ENCODE data around the gene ULBP2.
"Not testable (repeated sequence)": the region's sequence is repeated elsewhere in the genome, so short reads cannot be mapped to it uniquely, and the experiment has no call there.

Gene ULBP2

GRCh38 chr6:149948616-149949015 lies 6.8 kb downstream of the ULBP2 start:
- H3K4me3 ChIP-seq (ENCODE audit: low read depth, low read length): no peak overlapping the region

GRCh38 chr6:149950423-149950822 lies 8.6 kb downstream of the ULBP2 start:
- H3K4me3 ChIP-seq (ENCODE audit: low read depth, low read length): no peak overlapping the region

GRCh38 chr6:149951096-149951495 lies 9.3 kb downstream of the ULBP2 start:
- no peak overlapping the region for H3K4me3 ChIP-seq (ENCODE audit: low read depth, low read length)

- H3K4me3 ChIP-seq (ENCODE audit: low read depth, low read length): no peak overlapping the region
These were observed 9.8 kb downstream of the ULBP2 start for GRCh38 chr6:149951626-149952025.

- not testable (repeated sequence) for H3K4me3 ChIP-seq (ENCODE audit: low read depth, low read length)
These were observed 11.6 kb downstream of the ULBP2 start for GRCh38 chr6:149953390-149953789.

- not testable (repeated sequence) for H3K4me3 ChIP-seq (ENCODE audit: low read depth, low read length)
These were observed 12.1 kb downstream of the ULBP2 start for GRCh38 chr6:149953934-149954327.

GRCh38 chr6:149954328-149954983 lies 12.6 kb downstream of the ULBP2 start:
- H3K4me3 ChIP-seq (ENCODE audit: low read depth, low read length): not testable (repeated sequence)

GRCh38 chr6:149954984-149955653 lies 13.3 kb downstream of the ULBP2 start:
- H3K4me3 ChIP-seq (ENCODE audit: low read depth, low read length): not testable (repeated sequence)

GRCh38 chr6:149955654-149956317 lies 14.0 kb downstream of the ULBP2 start:
- H3K4me3 ChIP-seq (ENCODE audit: low read depth, low read length): not testable (repeated sequence)

- H3K4me3 ChIP-seq (ENCODE audit: low read depth, low read length): not testable (repeated sequence)
These were observed 16.3 kb downstream of the ULBP2 start for GRCh38 chr6:149958124-149958523.

- H3K4me3 ChIP-seq (ENCODE audit: low read depth, low read length): not testable (repeated sequence)
These were observed 18.0 kb downstream of the ULBP2 start for GRCh38 chr6:149959806-149960205.

- H3K4me3 ChIP-seq (ENCODE audit: low read depth, low read length): no peak overlapping the region
These were observed 18.7 kb downstream of the ULBP2 start for GRCh38 chr6:149960488-149960887.

GRCh38 chr6:149961728-149962425 lies 20.1 kb downstream of the ULBP2 start:
- no peak overlapping the region for H3K4me3 ChIP-seq (ENCODE audit: low read depth, low read length)

- no peak overlapping the region for H3K4me3 ChIP-seq (ENCODE audit: low read depth, low read length)
These were observed 20.8 kb downstream of the ULBP2 start for GRCh38 chr6:149962461-149963211.

GRCh38 chr6:149963212-149963461 lies 21.3 kb downstream of the ULBP2 start:
- peak overlapping the region; percentile 61 for H3K4me3 ChIP-seq (ENCODE audit: low read depth, low read length)

- peak within 1 kb of the TSS; percentile 61 for H3K4me3 ChIP-seq (ENCODE audit: low read depth, low read length)
These were observed 21.9 kb downstream of the ULBP2 start, which contains the start of gene ULBP1 for GRCh38 chr6:149963462-149964307. ULBP1 (plus strand) TSS chr6:149963943; CDS start chr6:149964050, 107 bp downstream.

GRCh38 chr6:149964308-149965193 lies 22.7 kb downstream of the ULBP2 start:
- peak overlapping the region; percentile 61 for H3K4me3 ChIP-seq (ENCODE audit: low read depth, low read length)

- peak overlapping the region; percentile 61 for H3K4me3 ChIP-seq (ENCODE audit: low read depth, low read length)
These were observed 23.6 kb downstream of the ULBP2 start for GRCh38 chr6:149965194-149966020.

Data from iPS-11a (cell line).